Stimulated activated CD8-positive, alpha-beta memory T cell treated with anti-CD3 and anti-CD28 coated beads, Interleukin-4, amount 100 ng/mL, for 1 hour (primary cell): ENCODE measurements around the gene TTC13.
A peak's percentile ranks its signal among the peaks of the same experiment; 100 is the strongest.

Experiments used
- DNase-seq, 2 donors: peaks; one replicate each; pipeline ENCODE4 v3.0.0-alpha.2; 2020; ENCODE audit warnings: low read depth in 2 of 2, low spot score in 1 of 2

TTC13 gene

DNA sequence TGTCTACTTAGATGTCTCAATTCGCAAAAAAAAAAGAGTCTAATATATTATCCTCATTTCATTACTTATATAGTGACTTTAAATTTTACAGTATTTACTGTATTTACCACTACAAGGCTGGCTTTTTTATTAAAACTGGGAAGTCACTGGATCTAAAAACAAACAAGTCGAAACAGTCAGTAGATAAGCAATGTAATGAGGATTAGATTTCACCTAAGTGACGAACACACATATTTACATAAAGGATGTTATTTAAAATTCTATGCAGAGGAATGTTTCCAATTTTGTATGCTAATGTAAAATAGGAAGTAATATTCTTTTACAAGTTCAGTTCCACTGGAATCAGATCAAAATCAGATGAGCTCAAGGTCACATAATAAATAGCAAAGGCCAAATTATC is 28.3 kb downstream of the TTC13 start:
- DNase-seq, result no peak

DNA sequence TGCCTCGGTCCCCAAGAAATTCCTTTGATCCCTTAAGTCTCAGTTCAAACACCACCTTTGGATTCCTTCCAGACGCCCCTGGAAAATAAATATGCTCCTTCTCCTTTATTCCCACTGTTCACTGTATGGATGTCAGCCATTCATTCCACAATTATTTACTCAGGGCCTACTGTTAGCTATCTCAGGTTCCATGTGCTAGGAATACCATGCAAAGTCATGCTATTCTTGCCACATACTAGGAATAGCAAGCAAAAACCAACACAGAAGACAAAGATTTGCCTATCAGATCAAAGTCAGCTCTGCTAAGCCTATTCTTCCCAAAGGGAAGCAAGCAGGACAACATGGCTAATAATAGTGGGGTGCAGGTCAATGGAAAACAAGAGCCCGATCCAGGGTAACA is 29.8 kb downstream of the TTC13 start:
- DNase-seq, result no peak

GRCh38 chr1:230948301-230948700 is 30.4 kb downstream of the TTC13 start:
- no peak for DNase-seq

DNA sequence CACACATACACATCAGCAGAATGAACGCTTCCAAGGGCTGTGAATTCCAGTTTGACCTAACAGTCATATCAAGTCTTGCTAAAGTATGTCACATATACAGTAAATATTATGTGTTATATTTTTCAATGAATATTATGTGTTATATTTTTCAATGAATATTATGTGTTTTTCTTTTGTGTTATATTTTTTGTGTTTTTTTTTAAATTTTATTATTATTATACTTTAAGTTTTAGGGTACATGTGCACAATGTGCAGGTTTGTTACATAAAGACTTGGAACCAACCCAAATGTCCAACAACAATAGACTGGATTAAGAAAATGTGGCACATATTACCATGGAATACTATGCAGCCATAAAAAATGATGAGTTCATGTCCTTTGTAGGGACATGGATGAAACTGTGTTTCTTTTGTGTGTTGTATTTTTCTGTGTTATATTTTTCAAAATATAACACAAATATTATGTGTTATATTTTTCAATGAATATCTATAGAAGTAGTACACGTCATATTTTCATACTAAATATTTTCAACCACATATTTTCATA is 35.5 kb downstream of the TTC13 start:
- no peak for DNase-seq

DNA sequence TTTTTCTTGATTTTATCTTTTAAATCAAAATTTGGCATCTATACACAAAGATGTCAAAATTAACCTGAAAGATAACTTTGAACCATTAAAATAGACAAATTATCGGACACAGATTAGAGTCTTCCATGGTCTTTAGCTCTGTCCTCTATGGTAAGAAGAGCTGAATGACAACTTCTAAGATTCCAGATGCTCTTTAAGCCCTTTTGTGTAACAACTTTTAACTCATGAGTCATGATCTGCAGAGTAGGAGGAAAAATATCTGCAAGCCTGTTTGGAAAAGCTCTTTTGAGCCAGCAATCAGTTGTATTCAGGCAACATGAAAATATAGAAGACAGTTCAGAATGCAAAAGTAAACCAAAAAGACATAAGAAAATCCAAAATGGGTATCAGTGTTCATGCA is 37.8 kb downstream of the TTC13 start:
- DNase-seq, result no peak

- no peak for DNase-seq
Observed at GRCh38 chr1:230939806-230940489, 38.7 kb downstream of the TTC13 start.

- DNase-seq, result no peak
Observed at GRCh38 chr1:230938924-230939368, 39.7 kb downstream of the TTC13 start.

- DNase-seq, result no peak
Observed at GRCh38 chr1:230937371-230937770, 41.3 kb downstream of the TTC13 start.

GRCh38 chr1:230936475-230936874 is 42.2 kb downstream of the TTC13 start:
- no peak for DNase-seq

- DNase-seq, result no peak
Observed at GRCh38 chr1:230935852-230936251, 42.8 kb downstream of the TTC13 start.

GRCh38 chr1:230930986-230931385 is 47.7 kb downstream of the TTC13 start:
- no peak for DNase-seq

DNA sequence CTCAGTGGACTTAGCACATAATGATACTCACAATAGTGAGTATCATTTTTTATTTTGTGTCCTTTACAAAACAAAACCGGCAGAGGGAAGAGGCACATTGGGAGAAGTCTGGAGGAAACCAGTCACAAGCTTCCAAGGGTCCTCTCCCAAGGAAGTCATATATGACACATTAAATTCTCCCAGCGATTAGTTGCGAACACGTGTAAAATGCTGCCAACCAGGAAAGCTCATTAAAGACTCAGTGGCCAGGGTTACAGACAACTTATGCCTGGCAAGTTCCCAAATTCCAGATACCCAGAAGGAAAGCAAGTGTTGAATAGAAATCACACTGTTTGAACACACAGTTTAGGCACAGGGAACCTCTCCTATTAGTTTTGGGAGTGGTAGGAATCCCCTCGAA is 52.5 kb downstream of the TTC13 start:
- DNase-seq, result no peak

DNA sequence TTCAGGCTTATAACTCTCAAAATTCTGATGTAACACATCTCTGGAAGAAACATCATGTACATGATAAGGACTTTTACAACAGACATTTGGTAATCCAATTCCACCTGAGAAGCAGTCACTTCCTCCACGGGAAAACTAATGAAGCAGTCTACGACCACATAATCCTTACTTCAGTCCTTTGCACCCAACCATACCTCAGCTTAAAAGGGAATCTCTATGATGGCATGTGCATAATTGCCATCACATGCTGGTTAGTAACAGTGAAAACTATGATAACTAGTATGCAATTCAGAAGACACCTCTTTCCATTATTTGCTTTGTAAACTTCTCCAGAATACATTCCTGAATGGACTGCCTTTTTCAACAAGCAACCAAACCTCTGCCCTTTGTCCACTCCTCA is 53.1 kb downstream of the TTC13 start:
- no peak for DNase-seq

- no peak for DNase-seq
Observed at GRCh38 chr1:230923176-230923575, 55.5 kb downstream of the TTC13 start.

- DNase-seq, result no peak
Observed at GRCh38 chr1:230922620-230923019, 56.0 kb downstream of the TTC13 start.

DNA sequence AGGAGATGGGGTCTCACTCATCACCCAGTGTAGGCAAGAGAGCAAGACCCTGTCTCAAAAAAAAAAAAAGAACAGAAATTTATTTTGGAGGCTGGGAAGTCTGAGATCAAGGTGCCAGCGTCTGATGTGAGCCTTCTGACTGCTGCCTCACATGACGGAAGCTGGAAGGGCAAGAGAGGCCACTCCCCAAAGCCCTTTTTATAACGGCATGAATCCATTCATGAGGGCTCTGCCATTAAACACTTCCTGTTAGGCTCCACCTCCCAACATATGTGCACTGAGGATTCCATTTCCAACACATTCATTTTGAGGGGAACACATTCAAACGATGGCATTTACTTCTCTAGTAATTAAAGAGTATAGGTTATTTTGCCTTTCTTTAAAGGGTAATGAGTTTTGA is 59.5 kb downstream of the TTC13 start:
- no peak for DNase-seq

GRCh38 chr1:230917284-230918135 is 61.2 kb downstream of the TTC13 start:
- DNase-seq, result peak; percentile 55 to 61

DNA sequence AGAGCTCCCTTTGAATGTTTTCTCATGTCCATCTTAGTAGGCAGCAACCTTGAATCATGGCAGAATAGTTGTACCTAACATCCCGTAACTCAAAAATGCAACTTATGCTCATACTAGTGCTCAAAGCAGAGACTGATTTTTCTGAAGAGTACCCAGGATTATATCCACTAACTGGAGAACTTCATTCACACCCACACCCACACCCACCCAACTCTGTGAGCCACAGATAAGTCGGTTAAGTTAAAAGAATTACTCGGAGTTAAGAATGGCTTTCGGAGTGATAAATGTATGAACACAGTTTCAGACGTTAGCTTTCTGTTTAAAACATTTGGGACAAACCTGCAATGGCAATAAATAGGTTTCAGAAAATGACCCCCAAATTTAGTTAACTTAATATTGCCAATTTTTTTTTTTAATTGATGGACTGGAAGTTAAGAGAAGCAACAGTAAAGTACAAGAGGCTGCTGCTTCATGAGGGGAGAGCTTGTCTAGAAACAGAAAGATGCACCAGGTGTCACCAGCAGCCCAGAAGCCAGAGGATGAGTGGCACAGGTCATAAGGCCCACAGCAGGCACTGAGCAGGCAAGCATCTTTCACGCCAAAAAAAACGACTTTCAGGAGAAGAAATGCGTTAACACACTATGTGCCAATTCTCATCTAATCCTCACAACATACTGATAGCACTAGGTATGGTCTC is 61.9 kb downstream of the TTC13 start:
- DNase-seq, result no peak

GRCh38 chr1:230915078-230915477 is 63.6 kb downstream of the TTC13 start:
- no peak for DNase-seq

DNA sequence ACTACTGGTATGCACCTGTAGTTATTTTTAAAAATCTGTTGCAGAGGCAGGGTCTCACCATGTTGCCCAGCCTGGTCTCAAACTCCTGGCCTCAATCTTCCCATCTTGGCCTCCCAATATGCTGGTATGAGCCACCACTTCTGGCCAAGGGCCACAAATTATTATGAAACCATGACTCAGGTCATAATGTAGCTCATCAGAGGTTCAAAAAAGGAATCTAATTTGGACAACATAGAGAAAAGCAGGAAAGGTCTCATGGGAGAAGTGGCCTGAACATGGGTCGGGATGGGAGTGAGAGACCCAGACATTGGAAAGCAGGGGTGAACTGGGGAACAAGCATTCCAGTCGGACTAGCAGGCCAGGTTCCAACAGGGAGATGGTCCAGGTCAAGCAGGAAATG is 65.2 kb downstream of the TTC13 start:
- DNase-seq, result no peak

GRCh38 chr1:230910755-230911117 is 67.9 kb downstream of the TTC13 start:
- no peak for DNase-seq
